ENCODE results near the gene RHOV. TPM values are rescaled to one million over a fixed set of nuclear protein-coding genes. Genes with fewer than 3 reads are reported as not detected.

Gene RHOV
- total RNA-seq, 1 donor from 2014 or later: 0.61 TPM

DNA sequence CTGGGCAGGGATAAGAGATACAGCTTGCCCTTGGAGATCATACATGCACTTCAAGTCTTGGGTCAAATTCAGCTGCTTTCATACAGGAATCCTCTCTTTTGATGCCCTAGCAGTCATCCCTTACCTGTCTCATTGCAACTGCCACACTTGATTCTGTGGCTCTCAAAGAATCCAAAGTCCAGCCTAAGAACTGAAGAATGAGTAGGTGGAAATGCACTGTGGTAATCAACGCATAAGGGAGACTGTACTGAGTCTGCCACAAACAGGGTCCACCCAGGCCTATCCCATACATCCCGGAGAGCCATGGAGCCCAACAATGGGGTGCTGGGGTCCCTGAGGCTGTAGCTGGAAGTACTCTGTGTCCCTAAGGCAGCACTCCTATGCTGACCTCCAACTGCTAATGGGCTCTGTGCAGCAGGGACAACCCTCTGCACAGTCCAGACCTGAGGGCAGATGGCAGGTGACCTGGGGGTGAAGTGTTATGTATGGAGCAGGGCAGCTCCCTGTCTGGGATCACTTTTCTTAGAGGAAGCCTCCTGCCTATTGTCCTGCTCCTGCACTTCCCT is 18.5 kb upstream of the RHOV start:
- TF ChIP-seq EZH2 (IDR thresholded peaks at IDR 0.05; ENCODE audit: insufficient read depth, low read length): no peak
- TF ChIP-seq, protein P1, sequence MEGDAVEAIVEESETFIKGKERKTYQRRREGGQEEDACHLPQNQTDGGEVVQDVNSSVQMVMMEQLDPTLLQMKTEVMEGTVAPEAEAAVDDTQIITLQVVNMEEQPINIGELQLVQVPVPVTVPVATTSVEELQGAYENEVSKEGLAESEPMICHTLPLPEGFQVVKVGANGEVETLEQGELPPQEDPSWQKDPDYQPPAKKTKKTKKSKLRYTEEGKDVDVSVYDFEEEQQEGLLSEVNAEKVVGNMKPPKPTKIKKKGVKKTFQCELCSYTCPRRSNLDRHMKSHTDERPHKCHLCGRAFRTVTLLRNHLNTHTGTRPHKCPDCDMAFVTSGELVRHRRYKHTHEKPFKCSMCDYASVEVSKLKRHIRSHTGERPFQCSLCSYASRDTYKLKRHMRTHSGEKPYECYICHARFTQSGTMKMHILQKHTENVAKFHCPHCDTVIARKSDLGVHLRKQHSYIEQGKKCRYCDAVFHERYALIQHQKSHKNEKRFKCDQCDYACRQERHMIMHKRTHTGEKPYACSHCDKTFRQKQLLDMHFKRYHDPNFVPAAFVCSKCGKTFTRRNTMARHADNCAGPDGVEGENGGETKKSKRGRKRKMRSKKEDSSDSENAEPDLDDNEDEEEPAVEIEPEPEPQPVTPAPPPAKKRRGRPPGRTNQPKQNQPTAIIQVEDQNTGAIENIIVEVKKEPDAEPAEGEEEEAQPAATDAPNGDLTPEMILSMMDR (IDR thresholded peaks at IDR 0.05; ENCODE audit: insufficient read depth, low read depth, low read length): no peak
- H3K36me3 Mint-ChIP-seq (ENCODE audit: low read depth, unreplicated experiment): peaks cover under 1% of the 10 kb centered on the region
- H3K4me1 Mint-ChIP-seq (ENCODE audit: low read depth, unreplicated experiment): peaks cover 11% of the 10 kb centered on the region
- no peaks in the 10 kb centered on the region for H3K9me3 ChIP-seq (ENCODE audit: insufficient read depth, low read depth, low read length)
- H3K36me3 ChIP-seq (ENCODE audit: insufficient read depth, low read length): peaks cover 11% of the 10 kb centered on the region
- no peak overlapping the region for H3K27ac ChIP-seq (ENCODE audit: low read depth, low read length)
- no peak overlapping the region for H3K27ac Mint-ChIP-seq (ENCODE audit: unreplicated experiment)
- H2AFZ ChIP-seq (ENCODE audit: low read depth, low read length): no peak overlapping the region
- H3K4me3 Mint-ChIP-seq (ENCODE audit: unreplicated experiment): peak overlapping the region; percentile 74
- H3K27me3 ChIP-seq (ENCODE audit: insufficient read depth, low read length): no peaks in the 10 kb centered on the region
- no peaks in the 10 kb centered on the region for H3K9me3 Mint-ChIP-seq (ENCODE audit: unreplicated experiment)
- H3K9ac ChIP-seq (ENCODE audit: low read length): no peak overlapping the region
- H3K4me3 ChIP-seq (ENCODE audit: insufficient read depth, low read depth, low read length): no peak overlapping the region
- DNase-seq (ENCODE audit: low read depth) (no peak), FAIRE-seq (no peak)
- peaks cover 9% of the 10 kb centered on the region for H3K27me3 Mint-ChIP-seq (ENCODE audit: low read depth, unreplicated experiment)
- H3K79me2 ChIP-seq (ENCODE audit: insufficient read depth, low read length): peaks cover 27% of the 10 kb centered on the region
- H3K4me1 ChIP-seq (ENCODE audit: insufficient read depth, low read length): peaks cover 14% of the 10 kb centered on the region
- no peak overlapping the region for H3K4me2 ChIP-seq (ENCODE audit: low read length)
- peaks cover 14% of the 10 kb centered on the region for H4K20me1 ChIP-seq (ENCODE audit: insufficient read depth, low read length)

DNA sequence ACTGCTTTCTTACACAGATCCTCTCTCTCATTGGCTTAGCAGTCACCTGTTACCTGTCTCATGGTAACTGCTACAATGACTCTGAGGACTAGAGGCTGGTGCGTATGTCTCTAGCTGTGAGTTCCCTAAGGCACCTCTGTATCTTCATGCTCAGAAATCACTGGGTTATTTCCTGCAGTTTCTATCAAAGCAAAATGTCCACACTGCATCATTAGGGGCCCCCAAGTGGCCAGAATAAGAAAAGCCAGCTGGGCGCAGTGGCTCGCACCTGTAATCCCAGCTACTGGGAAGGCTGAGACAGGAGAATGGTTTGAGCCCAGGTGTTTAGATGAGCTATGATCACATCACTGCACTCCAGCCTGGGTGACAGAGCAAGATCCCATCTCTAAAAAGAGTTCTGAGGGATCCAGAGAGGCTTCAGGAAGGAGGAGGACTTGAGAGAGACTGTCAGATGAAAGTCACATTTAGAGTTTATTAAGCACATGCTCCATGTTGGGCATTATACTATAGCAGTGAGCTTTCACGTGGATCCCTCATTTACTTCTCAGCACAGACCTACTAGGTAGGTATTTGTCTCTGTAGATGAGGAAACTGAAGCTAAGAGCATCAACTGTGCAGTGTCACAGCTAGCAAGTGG is 17.9 kb upstream of the RHOV start:
- Histone ChIP-seq H2AFZ (ENCODE audit: low read depth, low read length) (no peak overlapping the region), H3K27me3 (ENCODE audit: insufficient read depth, low read length) (no peaks in the 10 kb centered on the region), H3K9ac (ENCODE audit: low read length) (no peak overlapping the region), H4K20me1 (ENCODE audit: insufficient read depth, low read length) (peaks cover 14% of the 10 kb centered on the region), H3K4me1 (ENCODE audit: insufficient read depth, low read length) (peaks cover 14% of the 10 kb centered on the region), H3K36me3 (ENCODE audit: insufficient read depth, low read length) (peaks cover 8% of the 10 kb centered on the region), H3K4me2 (ENCODE audit: low read length) (no peak overlapping the region), H3K4me3 (ENCODE audit: insufficient read depth, low read depth, low read length) (no peak overlapping the region), H3K27ac (ENCODE audit: low read depth, low read length) (no peak overlapping the region), H3K79me2 (ENCODE audit: insufficient read depth, low read length) (peaks cover 23% of the 10 kb centered on the region), H3K9me3 (ENCODE audit: insufficient read depth, low read depth, low read length) (no peaks in the 10 kb centered on the region)
- no peak for TF ChIP-seq EZH2 (IDR thresholded peaks at IDR 0.05; ENCODE audit: insufficient read depth, low read length)
- TF ChIP-seq, protein P1 (IDR thresholded peaks at IDR 0.05; ENCODE audit: insufficient read depth, low read depth, low read length): peak; percentile 74
- no peak for FAIRE-seq
- Mint-ChIP-seq H3K9me3 (ENCODE audit: unreplicated experiment) (no peaks in the 10 kb centered on the region), H3K36me3 (ENCODE audit: low read depth, unreplicated experiment) (no peaks in the 10 kb centered on the region), H3K27me3 (ENCODE audit: low read depth, unreplicated experiment) (peaks cover 9% of the 10 kb centered on the region), H3K4me1 (ENCODE audit: low read depth, unreplicated experiment) (peaks cover 11% of the 10 kb centered on the region), H3K27ac (ENCODE audit: unreplicated experiment) (no peak overlapping the region), H3K4me3 (ENCODE audit: unreplicated experiment) (no peak overlapping the region)
- DNase-seq (ENCODE audit: low read depth): no peak

DNA sequence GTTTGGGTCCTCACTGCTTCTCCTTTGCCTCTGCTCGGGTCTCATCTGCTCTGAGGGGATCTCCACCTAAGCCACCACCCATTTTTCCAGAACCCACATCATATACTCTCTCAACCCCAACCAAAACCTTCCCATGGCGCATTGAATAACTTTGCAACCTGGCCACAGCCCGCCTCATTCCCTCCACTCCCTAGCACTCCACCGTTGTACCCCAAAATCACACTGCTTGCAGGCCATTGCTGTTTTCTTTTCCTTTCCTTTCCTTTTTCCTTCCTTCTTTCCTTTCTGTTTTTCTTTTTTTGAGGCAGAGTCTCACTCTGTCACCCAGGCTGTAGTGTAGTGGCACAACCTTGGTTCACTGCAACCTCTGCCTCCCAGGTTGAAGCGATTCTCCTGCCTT is 17.1 kb upstream of the RHOV start:
- H3K9me3 Mint-ChIP-seq (ENCODE audit: unreplicated experiment): no peaks in the 10 kb centered on the region
- no peak for DNase-seq (ENCODE audit: low read depth)
- Histone ChIP-seq H3K9me3 (ENCODE audit: insufficient read depth, low read depth, low read length) (no peaks in the 10 kb centered on the region), H3K36me3 (ENCODE audit: insufficient read depth, low read length) (peaks cover 3% of the 10 kb centered on the region), H2AFZ (ENCODE audit: low read depth, low read length) (no peak overlapping the region), H3K9ac (ENCODE audit: low read length) (no peak overlapping the region), H3K4me3 (ENCODE audit: insufficient read depth, low read depth, low read length) (no peak overlapping the region), H4K20me1 (ENCODE audit: insufficient read depth, low read length) (peaks cover 12% of the 10 kb centered on the region), H3K79me2 (ENCODE audit: insufficient read depth, low read length) (peaks cover 19% of the 10 kb centered on the region), H3K27me3 (ENCODE audit: insufficient read depth, low read length) (no peaks in the 10 kb centered on the region), H3K4me1 (ENCODE audit: insufficient read depth, low read length) (peaks cover 14% of the 10 kb centered on the region), H3K4me2 (ENCODE audit: low read length) (no peak overlapping the region), H3K27ac (ENCODE audit: low read depth, low read length) (no peak overlapping the region)
- H3K27ac Mint-ChIP-seq (ENCODE audit: unreplicated experiment): no peak overlapping the region
- peaks cover 9% of the 10 kb centered on the region for H3K27me3 Mint-ChIP-seq (ENCODE audit: low read depth, unreplicated experiment)
- peaks cover 9% of the 10 kb centered on the region for H3K4me1 Mint-ChIP-seq (ENCODE audit: low read depth, unreplicated experiment)
- TF ChIP-seq, protein P1 (IDR thresholded peaks at IDR 0.05; ENCODE audit: insufficient read depth, low read depth, low read length): no peak
- TF ChIP-seq EZH2 (IDR thresholded peaks at IDR 0.05; ENCODE audit: insufficient read depth, low read length): no peak
- no peak for FAIRE-seq
- H3K36me3 Mint-ChIP-seq (ENCODE audit: low read depth, unreplicated experiment): no peaks in the 10 kb centered on the region
- H3K4me3 Mint-ChIP-seq (ENCODE audit: unreplicated experiment): no peak overlapping the region

Measured in astrocyte (in vitro differentiated cells and primary cell).